HepG2 (cell line): ENCODE measurements around the gene CDK9. TPM values are rescaled to one million over a fixed set of nuclear protein-coding genes. Genes with fewer than 3 reads are reported as not detected.
A peak's percentile ranks its signal among the peaks of the same experiment; 100 is the strongest.

Experiments used
- ATF4 ChIP-seq, 2 experiments: fragments of 450-650 bp in 1 of 2; sonication (generic) in 1 of 2; formaldehyde crosslinking; IDR thresholded peaks; 2 replicates each; pipeline versions ENCODE4 v1.5.0 to v1.8.0; 2020 to 2022; ENCODE audit warnings: mild to moderate bottlenecking in 1 of 2, missing genetic modification reagents in 1 of 2
- CCDC6 ChIP-seq: sonication (generic); formaldehyde crosslinking; IDR thresholded peaks from 2 replicates; pipeline ENCODE4 v1.8.1; 2022; ENCODE audit warnings: mild to moderate bottlenecking, missing genetic modification reagents, moderate library complexity
- EEA1 ChIP-seq: sonication (generic); formaldehyde crosslinking; IDR thresholded peaks from 2 replicates; pipeline ENCODE4 v1.5.1; 2020; ENCODE audit warnings: mild to moderate bottlenecking, missing genetic modification reagents, borderline replicate concordance
- EED ChIP-seq: sonication (generic); formaldehyde crosslinking; IDR thresholded peaks from 2 replicates; pipeline ENCODE4 v1.5.0; 2020; ENCODE audit warnings: mild to moderate bottlenecking, missing genetic modification reagents
- HNF1B ChIP-seq: sonication (generic); formaldehyde crosslinking; IDR thresholded peaks from 2 replicates; pipeline ENCODE4 v1.5.1; 2020; ENCODE audit warnings: mild to moderate bottlenecking, moderate library complexity, missing genetic modification reagents
- KLF6 ChIP-seq: IDR thresholded peaks from 2 replicates; pipeline ENCODE4 v1.8.0; 2016; ENCODE audit warnings: missing biosample characterization, missing genetic modification reagents
- NCOA1 ChIP-seq: sonication (generic); formaldehyde crosslinking; IDR thresholded peaks from 2 replicates; pipeline ENCODE4 v1.9.0; 2021; ENCODE audit warnings: missing genetic modification reagents
- NFE2L1 ChIP-seq: sonication (generic); formaldehyde crosslinking; IDR thresholded peaks from 2 replicates; pipeline ENCODE4 v1.4.0; 2020; ENCODE audit warnings: missing genetic modification reagents, mild to moderate bottlenecking, borderline replicate concordance
- NPAS2 ChIP-seq: sonication (generic); formaldehyde crosslinking; IDR thresholded peaks from 2 replicates; pipeline ENCODE4 v1.8.0; 2022; ENCODE audit warnings: mild to moderate bottlenecking, missing genetic modification reagents, borderline replicate concordance
- ZNF121 ChIP-seq: sonication (generic); formaldehyde crosslinking; IDR thresholded peaks from 2 replicates; pipeline ENCODE4 v1.5.0; 2020; ENCODE audit warnings: mild to moderate bottlenecking, missing genetic modification reagents
- ZNF337 ChIP-seq: sonication (generic); formaldehyde crosslinking; IDR thresholded peaks from 2 replicates; pipeline ENCODE4 v1.5.1; 2020; ENCODE audit warnings: missing genetic modification reagents, low read depth, mild to moderate bottlenecking, borderline replicate concordance
- ZNF362 ChIP-seq: sonication (generic); formaldehyde crosslinking; IDR thresholded peaks from 2 replicates; pipeline ENCODE4 v1.4.0; 2020; ENCODE audit warnings: missing genetic modification reagents, mild to moderate bottlenecking, borderline replicate concordance
- ZNF574 ChIP-seq: sonication (generic); formaldehyde crosslinking; IDR thresholded peaks from 2 replicates; pipeline ENCODE4 v1.4.0; 2020; ENCODE audit warnings: missing genetic modification reagents
- ZNF704 ChIP-seq: sonication (generic); formaldehyde crosslinking; IDR thresholded peaks from 2 replicates; pipeline ENCODE4 v1.8.1; 2023; ENCODE audit warnings: mild to moderate bottlenecking, inconsistent platforms, moderate library complexity, missing genetic modification reagents, borderline replicate concordance
- ZNF746 ChIP-seq: sonication (generic); formaldehyde crosslinking; IDR thresholded peaks from 2 replicates; pipeline ENCODE4 v1.8.0; 2022; ENCODE audit warnings: mild to moderate bottlenecking, missing genetic modification reagents
- ZUFSP ChIP-seq: sonication (generic); formaldehyde crosslinking; IDR thresholded peaks from 2 replicates; pipeline ENCODE4 v1.9.0; 2021; ENCODE audit warnings: missing genetic modification reagents, mild to moderate bottlenecking, borderline replicate concordance
- polyA plus RNA-seq, 8 experiments: library from polyadenylated mRNA; depleted of rRNA in 3 of 8; stranded (reverse) in 7 of 8; unstranded in 1 of 8; fragments of >200 nt; fragmentation: Illumina TruSeq in 4 of 8; extraction: Trizol in 4 of 8; gene quantifications; 2 replicates each; pipeline versions ENCODE4 v1.2.1 to v1.2.3, GENCODE V29; 2011 to 2016; ENCODE audit warnings: low read depth in 4 of 8, missing spikeins in 1 of 8, mixed read lengths in 1 of 8; ENCODE audit not compliant: insufficient read depth in 1 of 8
- total RNA-seq, 5 experiments: library from RNA; depleted of rRNA; stranded (reverse); fragments of >200 nt; fragmentation: Illumina TruSeq; extraction: Trizol; gene quantifications; 2 replicates each; pipeline ENCODE4 v1.2.3, GENCODE V29; 2016; ENCODE audit warnings: low read depth in 1 of 5

CDK9 gene
- total and polyA plus RNA-seq, 2 of the 13 experiments (the other 11 are each of a cell fraction or from before 2014, with no cell fraction given) = 16.8 to 21.5 TPM

GRCh38 chr9:127802576-127803443 lies 17.0 kb downstream of the CDK9 start, which contains the start of gene FPGS (continued):
- no peak for TF ChIP-seq ZNF704
- no peak; the same call in 1 of the 2 replicates for TF ChIP-seq ZNF746 (CRISPR knock-in tag)
- peak; percentile 69 for TF ChIP-seq ZNF574 (CRISPR knock-in tag)
- TF ChIP-seq ZNF362 (CRISPR knock-in tag) = no peak
- peak; percentile 4; the same call in 1 of the 2 replicates for TF ChIP-seq HNF1B (CRISPR knock-in tag)
- no peak for TF ChIP-seq ZNF337
- TF ChIP-seq NFE2L1 = no peak
- TF ChIP-seq EED (CRISPR knock-in tag) = no peak
- TF ChIP-seq EEA1 (CRISPR knock-in tag) = peak; percentile 67; the same call in 1 of the 2 replicates
- peak in 1 of 2 experiments; percentile 39; a peak in 1 of 4 replicates for TF ChIP-seq ATF4 (CRISPR knock-in tag; IDR thresholded peaks at IDR 0.05)
- no peak for TF ChIP-seq ZNF121 (CRISPR knock-in tag)
- no peak for TF ChIP-seq ZUFSP
- TF ChIP-seq KLF6 (CRISPR knock-in tag) = peak; percentile 95; the same call in 1 of the 2 replicates
- TF ChIP-seq NPAS2 (CRISPR knock-in tag) = no peak
- TF ChIP-seq NCOA1 = no peak
- peak; percentile 93 for TF ChIP-seq CCDC6 (CRISPR knock-in tag)
